Sigmoid colon (tissue), 7 donors: Measurements from ENCODE around the gene ENTPD1. TPM values are rescaled to one million over a fixed set of nuclear protein-coding genes. Genes with fewer than 3 reads are reported as not detected.
"Not testable (repeated sequence)": the region's sequence is repeated elsewhere in the genome, so short reads cannot be mapped to it uniquely, and the experiment has no call there.

Experiments used
- DNase-seq: peaks from one replicate; pipeline ENCODE4 v3.0.0-alpha.2; 2019
- H3K27ac ChIP-seq, 4 donors: fragments of 200-600 bp; sonication (generic); one replicate each; pipeline ENCODE4 v1.5.1; 2016 to 2019; ENCODE audit warnings: mild to moderate bottlenecking in 1 of 4
- H3K27me3 ChIP-seq, 3 donors: fragments of 200-600 bp; sonication (generic); one replicate each; pipeline ENCODE4 v1.5.1; 2019; ENCODE audit warnings: mild to moderate bottlenecking in 1 of 3
- H3K36me3 ChIP-seq, 4 donors: fragments of 200-600 bp; sonication (generic); one replicate each; pipeline ENCODE4 v1.5.1; 2016 to 2019
- H3K4me1 ChIP-seq, 4 donors: fragments of 200-600 bp; sonication (generic); one replicate each; pipeline ENCODE4 v1.5.1; 2017 to 2019
- H3K4me3 ChIP-seq, 4 donors: fragments of 200-600 bp; sonication (generic); one replicate each; pipeline ENCODE4 v1.5.1; 2017 to 2019; ENCODE audit warnings: mild to moderate bottlenecking in 2 of 4, moderate library complexity in 1 of 4
- H3K9me3 ChIP-seq, 4 donors: fragments of 200-600 bp in 3 of 4; sonication (generic) in 3 of 4; one replicate each; pipeline versions ENCODE4 v1.5.1 to v1.6.1; 2013 to 2019
- EP300 ChIP-seq, 4 donors: sonication (generic); formaldehyde crosslinking; IDR thresholded peaks; one replicate each; pipeline ENCODE4 v1.6.1; 2017; ENCODE audit warnings: antibody characterized with exemption in 4 of 4
- POLR2A ChIP-seq, 2 donors: fragments of 450-650 bp; IDR thresholded peaks; one replicate each; pipeline ENCODE4 v1.6.1; 2016; ENCODE audit warnings: antibody characterized with exemption in 2 of 2, mild to moderate bottlenecking in 2 of 2, moderate library complexity in 2 of 2
- POLR2AphosphoS5 ChIP-seq, 4 donors: sonication (generic); formaldehyde crosslinking; IDR thresholded peaks; one replicate each; pipeline ENCODE4 v1.6.1; 2017; ENCODE audit warnings: antibody characterized with exemption in 4 of 4
- WGBS, 2 donors: extraction: QIAGEN DNeasy Blood & Tissue Kit; methylation state at CpG; one replicate each; pipeline ENCODE4 v1.1.7; 2013; 5-methylcytosine and 5-hydroxymethylcytosine counted together
- intact Hi-C: fragments of 100-400 bp; cut with DNase I; formaldehyde crosslinking; loops from one replicate; pipeline ENCODE4 v1.15.1; 2023
- polyA plus RNA-seq, 3 donors: library from polyadenylated mRNA; stranded (reverse); fragments of 200-250 nt; gene quantifications; one replicate each; pipeline ENCODE4 v1.2.3, GENCODE V29; 2013
- total RNA-seq, 4 donors: library from RNA; depleted of rRNA; stranded (reverse); fragments of >200 nt; gene quantifications; one replicate each; pipeline ENCODE4 v1.1.0, GENCODE V29; 2016
- TF ChIP-seq, protein P1 (sequence below), 4 experiments: fragments of 450-650 bp in 3 of 4; fragments of 200-600 bp in 1 of 4; IDR thresholded peaks; one replicate each; pipeline ENCODE4 v1.5.1; 2016 to 2019; ENCODE audit warnings: antibody characterized with exemption in 4 of 4, mild to moderate bottlenecking in 3 of 4, moderate library complexity in 2 of 4
- donor health status: healthy with polysubstance abuse.
- donor health status: Bipolar disorder and iron deficiency.
- donor health status: healthy.

The ENTPD1 gene
- total and polyA plus RNA-seq, 7 donors, result 5.4 to 112 (median 18.5) TPM

DNA sequence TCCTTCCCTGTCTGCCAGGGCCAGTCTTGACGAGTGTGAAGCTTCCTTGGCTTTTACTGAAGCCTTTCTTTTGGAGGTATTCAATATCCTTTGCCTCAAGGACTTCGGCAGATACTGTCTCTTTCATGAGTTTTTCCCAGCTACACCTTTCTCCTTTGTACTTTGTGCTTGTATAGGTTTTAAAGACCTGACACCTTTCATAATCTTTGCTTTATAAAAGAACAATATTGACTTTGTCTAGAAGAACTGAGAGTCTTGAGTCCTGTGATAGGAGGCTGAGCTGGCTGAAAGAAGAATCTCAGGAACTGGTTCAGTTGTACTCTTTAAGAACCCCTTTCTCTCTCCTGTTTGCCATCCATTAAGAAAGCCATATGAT lies 110.5 kb downstream of the ENTPD1 start:
- H3K4me3 ChIP-seq, result no peak overlapping the region
- H3K27me3 ChIP-seq, result no peaks in the 10 kb centered on the region
- peaks cover 0 to 5% (median 0%) of the 10 kb centered on the region in 4 donors for H3K4me1 ChIP-seq
- no peak for TF ChIP-seq POLR2AphosphoS5 (IDR thresholded peaks at IDR 0.05)
- no peak for TF ChIP-seq EP300 (IDR thresholded peaks at IDR 0.05)
- TF ChIP-seq, protein P1, sequence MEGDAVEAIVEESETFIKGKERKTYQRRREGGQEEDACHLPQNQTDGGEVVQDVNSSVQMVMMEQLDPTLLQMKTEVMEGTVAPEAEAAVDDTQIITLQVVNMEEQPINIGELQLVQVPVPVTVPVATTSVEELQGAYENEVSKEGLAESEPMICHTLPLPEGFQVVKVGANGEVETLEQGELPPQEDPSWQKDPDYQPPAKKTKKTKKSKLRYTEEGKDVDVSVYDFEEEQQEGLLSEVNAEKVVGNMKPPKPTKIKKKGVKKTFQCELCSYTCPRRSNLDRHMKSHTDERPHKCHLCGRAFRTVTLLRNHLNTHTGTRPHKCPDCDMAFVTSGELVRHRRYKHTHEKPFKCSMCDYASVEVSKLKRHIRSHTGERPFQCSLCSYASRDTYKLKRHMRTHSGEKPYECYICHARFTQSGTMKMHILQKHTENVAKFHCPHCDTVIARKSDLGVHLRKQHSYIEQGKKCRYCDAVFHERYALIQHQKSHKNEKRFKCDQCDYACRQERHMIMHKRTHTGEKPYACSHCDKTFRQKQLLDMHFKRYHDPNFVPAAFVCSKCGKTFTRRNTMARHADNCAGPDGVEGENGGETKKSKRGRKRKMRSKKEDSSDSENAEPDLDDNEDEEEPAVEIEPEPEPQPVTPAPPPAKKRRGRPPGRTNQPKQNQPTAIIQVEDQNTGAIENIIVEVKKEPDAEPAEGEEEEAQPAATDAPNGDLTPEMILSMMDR (IDR thresholded peaks at IDR 0.05), result no peak
- TF ChIP-seq POLR2A (IDR thresholded peaks at IDR 0.05), result no peak
- intact Hi-C loops, result no loop called here
- no peak overlapping the region for H3K27ac ChIP-seq
- WGBS, 2 donors, result 18 to 69% methylated on average over 2 of the region's 2 CpGs
- H3K36me3 ChIP-seq, result peaks cover 0 to 48% (median 4%) of the 10 kb centered on the region in 4 donors
- no peak for DNase-seq
- H3K9me3 ChIP-seq, result no peaks in the 10 kb centered on the region

DNA sequence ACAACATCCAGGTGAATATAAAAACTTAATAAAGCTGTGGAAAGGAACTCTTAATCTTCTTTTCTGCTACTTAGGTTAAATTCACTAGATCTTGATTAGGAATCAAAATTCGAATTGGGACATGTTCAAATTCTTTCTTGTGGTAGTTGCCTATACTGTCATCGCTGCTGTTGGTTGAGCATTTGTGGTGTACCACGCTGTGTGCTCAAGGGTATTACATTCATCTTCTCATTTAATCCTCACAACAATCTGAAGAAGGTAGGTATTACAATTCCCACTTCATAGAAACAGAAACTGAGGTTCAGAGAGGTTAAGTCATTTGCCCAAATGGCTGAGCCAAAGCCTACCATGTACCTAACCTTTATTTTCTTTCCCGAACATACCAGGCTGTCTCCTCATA lies 111.9 kb downstream of the ENTPD1 start:
- H3K4me1 ChIP-seq, result peaks cover 0 to 5% (median 0%) of the 10 kb centered on the region in 4 donors
- H3K9me3 ChIP-seq, result no peaks in the 10 kb centered on the region
- intact Hi-C loops, result no loop called here
- no peaks in the 10 kb centered on the region for H3K27me3 ChIP-seq
- TF ChIP-seq POLR2A (IDR thresholded peaks at IDR 0.05), result no peak
- TF ChIP-seq POLR2AphosphoS5 (IDR thresholded peaks at IDR 0.05), result no peak
- TF ChIP-seq EP300 (IDR thresholded peaks at IDR 0.05), result no peak
- TF ChIP-seq, protein P1 (IDR thresholded peaks at IDR 0.05), result no peak
- no peak overlapping the region for H3K27ac ChIP-seq
- H3K4me3 ChIP-seq, result no peak overlapping the region
- H3K36me3 ChIP-seq, result peaks cover 0 to 59% (median 4%) of the 10 kb centered on the region in 4 donors
- no peak for DNase-seq
- WGBS, 2 donors, result 87 to 94% methylated on average over 4 of the region's 4 CpGs

DNA sequence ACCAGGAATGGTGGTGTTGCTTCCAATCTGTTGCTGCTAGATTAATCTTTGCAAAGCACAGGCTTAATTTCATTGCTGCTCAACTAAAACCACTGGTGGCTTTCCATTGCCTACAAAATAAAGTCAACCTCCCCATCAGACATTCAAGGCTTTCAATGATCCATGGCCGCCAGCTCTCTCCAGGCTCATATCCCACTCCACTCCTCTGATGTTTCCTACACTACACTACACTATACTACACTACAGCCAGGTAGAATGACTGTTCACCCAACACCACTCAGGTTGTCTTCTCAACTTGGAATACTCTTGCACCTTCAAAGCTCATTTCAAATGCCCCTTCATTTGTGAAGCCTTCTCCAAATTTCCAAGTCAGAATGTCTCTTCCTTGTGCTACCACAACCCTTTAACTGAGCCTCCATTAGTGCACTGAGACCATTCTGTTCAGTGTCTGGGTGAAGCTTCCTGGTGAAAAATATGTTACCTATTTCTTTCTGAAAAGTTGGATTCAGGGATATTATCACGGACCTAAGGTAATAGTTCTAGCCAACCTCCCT lies 116.3 kb downstream of the ENTPD1 start:
- intact Hi-C loops, result no loop called here
- peaks cover 3 to 75% (median 7%) of the 10 kb centered on the region in 4 donors for H3K36me3 ChIP-seq
- WGBS, 2 donors, result 48 to 98% methylated on average over 2 of the region's 2 CpGs

DNA sequence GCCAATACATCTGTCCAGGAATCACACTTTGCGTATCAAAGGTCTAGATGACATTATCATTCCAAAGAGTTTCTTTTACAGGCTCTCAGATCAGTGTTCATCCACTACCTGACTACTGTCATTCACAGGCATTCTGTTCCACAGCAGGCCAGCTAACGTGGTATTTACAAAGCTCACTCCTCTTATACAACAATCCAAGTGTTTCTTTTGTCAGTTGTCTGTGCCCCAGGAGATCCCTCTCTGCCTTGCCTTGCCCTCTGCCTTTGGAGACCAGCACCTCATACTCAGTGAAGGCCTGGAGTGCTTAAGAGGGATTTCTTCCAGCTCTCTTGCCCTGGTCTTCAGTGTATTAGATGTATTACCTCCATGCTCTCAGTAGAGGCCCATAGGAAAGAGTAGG lies 117.2 kb downstream of the ENTPD1 start:
- peaks cover 3 to 66% (median 7%) of the 10 kb centered on the region in 4 donors for H3K36me3 ChIP-seq
- DNase-seq, result no peak
- no peak overlapping the region for H3K27ac ChIP-seq
- WGBS, 2 donors, result 96% methylated on average over 2 of the region's 2 CpGs
- no peaks in the 10 kb centered on the region for H3K4me1 ChIP-seq
- no peak for TF ChIP-seq EP300 (IDR thresholded peaks at IDR 0.05)
- no peak for TF ChIP-seq POLR2A (IDR thresholded peaks at IDR 0.05)
- no peak for TF ChIP-seq POLR2AphosphoS5 (IDR thresholded peaks at IDR 0.05)
- TF ChIP-seq, protein P1 (IDR thresholded peaks at IDR 0.05), result no peak
- intact Hi-C loops, result no loop called here
- no peaks in the 10 kb centered on the region for H3K27me3 ChIP-seq
- H3K4me3 ChIP-seq, result no peak overlapping the region
- H3K9me3 ChIP-seq, result no peaks in the 10 kb centered on the region

More for the DNA sequence above, 116.3 kb downstream of the ENTPD1 start:
- Histone ChIP-seq H3K4me3 (no peak overlapping the region), H3K27me3 (no peaks in the 10 kb centered on the region), H3K9me3 (no peaks in the 10 kb centered on the region), H3K27ac (no peak overlapping the region), H3K4me1 (no peaks in the 10 kb centered on the region)
- TF ChIP-seq POLR2AphosphoS5 (IDR thresholded peaks at IDR 0.05) (no peak), POLR2A (IDR thresholded peaks at IDR 0.05) (no peak), EP300 (IDR thresholded peaks at IDR 0.05) (no peak)
- TF ChIP-seq, protein P1 (IDR thresholded peaks at IDR 0.05), result no peak
- DNase-seq, result no peak

DNA sequence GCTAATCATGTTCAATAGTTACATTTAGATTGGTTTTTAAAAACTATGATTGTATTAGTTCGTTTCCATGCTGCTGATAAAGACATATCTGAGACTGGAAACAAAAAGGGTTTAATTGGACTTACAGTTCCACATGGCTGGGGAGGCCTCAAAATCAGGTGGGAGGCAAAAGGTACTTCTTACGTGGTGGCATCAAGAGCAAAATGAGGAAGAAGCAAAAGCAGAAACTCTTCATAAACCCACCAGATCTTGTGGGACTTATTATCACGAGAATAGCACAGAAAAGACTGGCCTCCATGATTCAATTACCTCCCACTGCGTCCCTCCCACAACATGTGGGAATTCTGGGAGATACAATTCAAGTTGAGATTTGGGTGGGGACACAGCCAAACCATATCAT lies 117.7 kb downstream of the ENTPD1 start:
- Histone ChIP-seq H3K36me3 (peaks cover under 1 to 61% (median 5%) of the 10 kb centered on the region in 4 donors), H3K9me3 (no peaks in the 10 kb centered on the region), H3K4me3 (no peak overlapping the region), H3K4me1 (no peaks in the 10 kb centered on the region), H3K27me3 (no peaks in the 10 kb centered on the region), H3K27ac (no peak overlapping the region)
- 86 to 95% methylated on average over 4 of the region's 4 CpGs for WGBS, 2 donors
- no peak for DNase-seq
- intact Hi-C loops, result no loop called here
- TF ChIP-seq, protein P1 (IDR thresholded peaks at IDR 0.05), result no peak
- TF ChIP-seq POLR2A (IDR thresholded peaks at IDR 0.05) (no peak), POLR2AphosphoS5 (IDR thresholded peaks at IDR 0.05) (no peak), EP300 (IDR thresholded peaks at IDR 0.05) (no peak)

DNA sequence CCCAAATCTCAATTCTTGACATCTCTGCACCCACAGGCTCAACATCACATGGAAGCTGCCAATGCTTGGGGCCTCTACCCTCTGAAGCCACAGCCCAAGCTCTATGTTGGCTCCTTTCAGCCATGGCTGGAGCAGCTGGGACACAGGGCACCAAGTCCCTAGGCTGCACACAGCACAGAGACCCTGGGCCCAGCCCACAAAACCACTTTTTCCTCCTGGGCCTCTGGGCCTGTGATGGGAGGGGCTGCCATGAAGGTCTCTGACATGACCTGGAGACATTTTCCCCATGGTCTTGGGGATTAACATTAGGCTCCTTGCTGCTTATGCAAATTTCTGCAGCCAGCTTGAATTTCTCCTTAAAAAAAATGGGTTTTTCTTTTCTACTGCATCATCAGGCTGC lies 118.8 kb downstream of the ENTPD1 start:
- H3K27ac ChIP-seq, intact Hi-C loops, H3K4me3 ChIP-seq, H3K9me3 ChIP-seq, DNase-seq, H3K27me3 ChIP-seq, H3K4me1 ChIP-seq: not testable (repeated sequence)
- H3K36me3 ChIP-seq, result peaks cover 0 to 53% (median 4%) of the 10 kb centered on the region in 4 donors
